ENCODE results near the gene PPFIA4.

PPFIA4 gene

GRCh38 chr1:203093754-203094410, 67.6 kb downstream of the PPFIA4 start:
- DNase-seq (ENCODE audit: low read depth), result no peak
- no peak overlapping the region for H3K4me3 ChIP-seq (ENCODE audit: low read depth, low read length)
- no peak for TF ChIP-seq CTCF (IDR thresholded peaks at IDR 0.05; ENCODE audit: control insufficient read depth, extremely low read depth, insufficient read depth)

- no peak overlapping the region for H3K4me3 ChIP-seq (ENCODE audit: low read depth, low read length)
- TF ChIP-seq CTCF (IDR thresholded peaks at IDR 0.05; ENCODE audit: control insufficient read depth, extremely low read depth, insufficient read depth), result no peak
- no peak for DNase-seq (ENCODE audit: low read depth)
Measured at GRCh38 chr1:203095061-203095690, 68.9 kb downstream of the PPFIA4 start.

DNA sequence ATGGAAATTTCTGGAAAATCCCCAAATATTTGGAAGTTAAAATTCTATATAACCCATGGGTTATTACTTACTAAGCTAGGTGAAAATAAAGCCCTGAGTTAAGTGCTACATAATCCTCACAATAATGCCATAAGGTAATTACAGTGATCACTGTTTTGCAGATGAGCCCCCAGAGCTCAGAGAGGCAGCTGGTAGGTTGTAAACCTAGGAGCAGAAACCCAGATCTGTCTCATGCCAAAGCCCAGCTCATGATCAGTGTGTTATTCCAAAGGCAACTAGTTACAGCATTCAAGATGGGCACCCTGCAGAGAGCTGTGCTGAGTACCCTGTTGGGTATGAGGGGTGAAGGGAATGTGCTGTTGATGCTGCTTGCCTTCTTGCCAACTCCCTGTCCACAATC, 70.3 kb downstream of the PPFIA4 start:
- TF ChIP-seq CTCF (IDR thresholded peaks at IDR 0.05; ENCODE audit: control insufficient read depth, extremely low read depth, insufficient read depth), result no peak
- H3K4me3 ChIP-seq (ENCODE audit: low read depth, low read length), result no peak overlapping the region
- no peak for DNase-seq (ENCODE audit: low read depth)

GRCh38 chr1:203097001-203097400, 70.7 kb downstream of the PPFIA4 start:
- TF ChIP-seq CTCF (IDR thresholded peaks at IDR 0.05; ENCODE audit: control insufficient read depth, extremely low read depth, insufficient read depth), result no peak
- no peak for DNase-seq (ENCODE audit: low read depth)

GRCh38 chr1:203098445-203098844, 72.2 kb downstream of the PPFIA4 start:
- no peak for TF ChIP-seq CTCF (IDR thresholded peaks at IDR 0.05; ENCODE audit: control insufficient read depth, extremely low read depth, insufficient read depth)
- DNase-seq (ENCODE audit: low read depth), result no peak
- no peak overlapping the region for H3K4me3 ChIP-seq (ENCODE audit: low read depth, low read length)

More at GRCh38 chr1:203097001-203097400, 70.7 kb downstream of the PPFIA4 start:
- H3K4me3 ChIP-seq (ENCODE audit: low read depth, low read length), result no peak overlapping the region

GRCh38 chr1:203098914-203099520, 72.7 kb downstream of the PPFIA4 start:
- no peak overlapping the region for H3K4me3 ChIP-seq (ENCODE audit: low read depth, low read length)
- TF ChIP-seq CTCF (IDR thresholded peaks at IDR 0.05; ENCODE audit: control insufficient read depth, extremely low read depth, insufficient read depth), result no peak
- DNase-seq (ENCODE audit: low read depth), result no peak

Measured in LNCaP clone FGC (cell line).